WERI-Rb-1 (cell line): Measurements from ENCODE around the gene LRRC34.

ENCODE experiments used
- DNase-seq: peaks from one replicate; pipeline ENCODE4 v3.0.0-alpha.2; 2020
- H3K27ac ChIP-seq: fragments of 250-450 bp; sonication (Bioruptor Pico); 2 replicates; pipeline ENCODE4 v1.5.1; 2020; ENCODE audit warnings: mild to moderate bottlenecking, moderate library complexity
- H3K27me3 ChIP-seq: fragments of 250-450 bp; sonication (Bioruptor Pico); 2 replicates; pipeline ENCODE4 v1.5.1; 2021; ENCODE audit warnings: mild to moderate bottlenecking, low read depth, moderate library complexity; ENCODE audit not compliant: insufficient read depth, severe bottlenecking
- H3K36me3 ChIP-seq: fragments of 250-450 bp; sonication (Bioruptor Pico); 2 replicates; pipeline ENCODE4 v1.5.1; 2020; ENCODE audit warnings: mild to moderate bottlenecking, moderate library complexity
- H3K4me3 ChIP-seq: 2 replicates; pipeline ENCODE4 v1.5.1; 2011; ENCODE audit warnings: low read depth, mild to moderate bottlenecking, control low read depth, low read length
- H3K9me3 ChIP-seq: fragments of 250-450 bp; sonication (Bioruptor Pico); 2 replicates; pipeline ENCODE4 v1.5.1; 2021; ENCODE audit warnings: mild to moderate bottlenecking, moderate library complexity; ENCODE audit not compliant: severe bottlenecking
- TF ChIP-seq, protein P1 (sequence below): IDR thresholded peaks from 2 replicates; pipeline ENCODE4 v1.5.1; 2011; ENCODE audit warnings: low read depth, mild to moderate bottlenecking, control low read depth, inconsistent platforms, low read length

LRRC34 gene

DNA sequence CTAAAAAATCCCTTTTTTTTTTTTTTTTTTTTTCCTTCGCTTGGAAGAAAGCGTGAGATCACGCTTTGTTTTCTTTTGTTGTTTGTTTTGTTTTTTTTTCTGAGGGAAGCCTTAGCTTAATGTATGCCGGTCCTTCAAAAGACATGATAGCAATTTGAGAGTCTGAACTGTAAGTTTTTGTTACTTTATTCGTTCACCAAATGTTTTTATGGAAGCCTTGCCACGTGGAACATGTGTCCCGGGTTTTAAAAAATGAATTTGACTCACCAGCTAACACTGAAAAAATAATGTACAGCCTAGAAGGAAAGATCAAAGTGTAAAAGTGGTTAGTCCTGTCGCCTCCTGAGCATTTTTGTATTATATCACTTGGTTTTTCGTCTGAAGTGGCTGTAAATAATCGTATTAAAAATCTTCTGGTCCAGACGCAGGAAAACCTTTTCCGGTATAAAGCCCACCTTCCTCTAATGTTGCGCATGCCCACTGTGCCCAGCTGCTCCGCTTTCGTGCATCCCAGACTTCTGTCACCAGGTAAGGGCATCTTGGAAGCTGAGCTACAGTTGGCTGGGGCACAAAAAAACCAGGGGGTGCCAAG, 40.3 kb downstream of the LRRC34 start:
- DNase-seq = peak; percentile 77
- TF ChIP-seq, protein P1, sequence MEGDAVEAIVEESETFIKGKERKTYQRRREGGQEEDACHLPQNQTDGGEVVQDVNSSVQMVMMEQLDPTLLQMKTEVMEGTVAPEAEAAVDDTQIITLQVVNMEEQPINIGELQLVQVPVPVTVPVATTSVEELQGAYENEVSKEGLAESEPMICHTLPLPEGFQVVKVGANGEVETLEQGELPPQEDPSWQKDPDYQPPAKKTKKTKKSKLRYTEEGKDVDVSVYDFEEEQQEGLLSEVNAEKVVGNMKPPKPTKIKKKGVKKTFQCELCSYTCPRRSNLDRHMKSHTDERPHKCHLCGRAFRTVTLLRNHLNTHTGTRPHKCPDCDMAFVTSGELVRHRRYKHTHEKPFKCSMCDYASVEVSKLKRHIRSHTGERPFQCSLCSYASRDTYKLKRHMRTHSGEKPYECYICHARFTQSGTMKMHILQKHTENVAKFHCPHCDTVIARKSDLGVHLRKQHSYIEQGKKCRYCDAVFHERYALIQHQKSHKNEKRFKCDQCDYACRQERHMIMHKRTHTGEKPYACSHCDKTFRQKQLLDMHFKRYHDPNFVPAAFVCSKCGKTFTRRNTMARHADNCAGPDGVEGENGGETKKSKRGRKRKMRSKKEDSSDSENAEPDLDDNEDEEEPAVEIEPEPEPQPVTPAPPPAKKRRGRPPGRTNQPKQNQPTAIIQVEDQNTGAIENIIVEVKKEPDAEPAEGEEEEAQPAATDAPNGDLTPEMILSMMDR = no peak

GRCh38 chr3:169771497-169772304, 41.0 kb downstream of the LRRC34 start:
- DNase-seq = peak; percentile 61
- H3K27ac ChIP-seq = peak overlapping the region; percentile 99
- peaks cover 3% of the 10 kb centered on the region for H3K9me3 ChIP-seq

More for the DNA sequence above, 40.3 kb downstream of the LRRC34 start:
- Histone ChIP-seq H3K27me3 (no peaks in the 10 kb centered on the region), H3K36me3 (peaks cover 26% of the 10 kb centered on the region), H3K27ac (peak overlapping the region; percentile 99), H3K9me3 (peaks cover 3% of the 10 kb centered on the region), H3K4me3 (peak overlapping the region; percentile 100)

GRCh38 chr3:169769287-169770181, 43.2 kb downstream of the LRRC34 start, which contains the start of gene ACTRT3:
Gene ACTRT3 (minus strand): TSS chr3:169769561. CDS start chr3:169769520, 41 bp downstream.
- Histone ChIP-seq H3K27me3 (no peaks in the 10 kb centered on the region), H3K9me3 (peaks cover 3% of the 10 kb centered on the region), H3K36me3 (peaks cover 11% of the 10 kb centered on the region), H3K4me3 (no peak within 1 kb of the TSS), H3K27ac (no peak within 1 kb of the TSS)
- DNase-seq = no peak
- TF ChIP-seq, protein P1 = no peak

More at GRCh38 chr3:169771497-169772304, 41.0 kb downstream of the LRRC34 start:
- Histone ChIP-seq H3K27me3 (no peaks in the 10 kb centered on the region), H3K4me3 (peak overlapping the region; percentile 100), H3K36me3 (peaks cover 19% of the 10 kb centered on the region)
- TF ChIP-seq, protein P1 = no peak

DNA sequence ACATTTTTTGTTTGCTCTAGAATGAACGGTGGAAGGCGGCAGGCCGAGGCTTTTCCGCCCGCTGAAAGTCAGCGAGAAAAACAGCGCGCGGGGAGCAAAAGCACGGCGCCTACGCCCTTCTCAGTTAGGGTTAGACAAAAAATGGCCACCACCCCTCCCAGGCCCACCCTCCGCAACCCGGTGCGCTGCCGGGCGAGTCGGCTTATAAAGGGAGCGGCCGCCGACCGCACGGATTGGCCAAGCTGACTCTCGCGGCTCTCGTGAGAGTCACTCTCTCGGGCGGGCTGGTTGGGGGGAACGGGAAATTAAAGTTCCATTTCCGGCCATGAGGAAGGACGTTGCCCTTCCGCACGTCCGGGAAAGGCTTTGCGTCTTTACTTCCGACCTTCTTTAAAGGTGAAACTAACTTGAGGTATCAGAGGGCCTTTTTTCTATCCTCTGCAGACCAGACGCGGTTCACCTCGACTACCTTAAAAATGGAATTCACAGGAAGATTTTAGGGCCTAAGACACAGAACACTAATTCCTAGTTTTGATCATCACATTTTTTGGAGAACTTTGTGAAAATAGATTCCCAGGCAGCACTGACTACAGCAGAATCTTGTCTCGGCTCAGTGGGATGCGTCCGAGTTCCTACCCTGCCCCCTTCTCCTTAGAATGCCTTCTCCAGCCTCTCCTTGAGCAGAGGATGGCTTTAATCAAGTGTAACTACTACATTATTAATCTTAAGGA, 47.7 kb downstream of the LRRC34 start, which contains the start of gene TERC:
TSS of gene TERC (minus strand) at position 179 of the 731 bp plus-strand sequence.
- TF ChIP-seq, protein P1 = no peak
- Histone ChIP-seq H3K9me3 (peaks cover 6% of the 10 kb centered on the region), H3K4me3 (peak within 1 kb of the TSS; percentile 85), H3K27me3 (no peaks in the 10 kb centered on the region), H3K27ac (peak within 1 kb of the TSS; percentile 95), H3K36me3 (peaks cover 5% of the 10 kb centered on the region)
- DNase-seq = peak; percentile 95

- TF ChIP-seq, protein P1 = no peak
- peak overlapping the region; percentile 95 for H3K27ac ChIP-seq
These were observed 48.3 kb downstream of the LRRC34 start for GRCh38 chr3:169764312-169764881.

More at GRCh38 chr3:169764312-169764881, 48.3 kb downstream of the LRRC34 start:
- Histone ChIP-seq H3K27me3 (no peaks in the 10 kb centered on the region), H3K36me3 (peaks cover 5% of the 10 kb centered on the region), H3K9me3 (peaks cover 3% of the 10 kb centered on the region), H3K4me3 (peak overlapping the region; percentile 85)
- DNase-seq = peak; percentile 42
